Trophoblast cell (in vitro differentiated cells and primary cell): Measurements from ENCODE around the gene GRB2.

Experiments
- DNase-seq, 2 donors: peaks; one replicate each; pipeline ENCODE4 v3.0.0-alpha.2; 2016
- H2AFZ ChIP-seq: 2 replicates; pipeline ENCODE4 v1.6.1; 2013; ENCODE audit warnings: low read length, moderate library complexity, mild to moderate bottlenecking; ENCODE audit not compliant: insufficient read depth, poor library complexity
- H2AK5ac ChIP-seq: 2 replicates; pipeline ENCODE4 v1.6.1; 2013; ENCODE audit warnings: mild to moderate bottlenecking, low read length
- H2BK120ac ChIP-seq: 2 replicates; pipeline ENCODE4 v1.6.1; 2013; ENCODE audit warnings: low read length, mild to moderate bottlenecking, moderate library complexity; ENCODE audit not compliant: insufficient read depth, poor library complexity
- H2BK12ac ChIP-seq: 2 replicates; pipeline ENCODE4 v1.6.1; 2013; ENCODE audit warnings: mild to moderate bottlenecking, low read length, moderate library complexity
- H2BK5ac ChIP-seq: 2 replicates; pipeline ENCODE4 v1.6.1; 2013; ENCODE audit warnings: low read length, low read depth, moderate library complexity, mild to moderate bottlenecking; ENCODE audit not compliant: poor library complexity
- H3K14ac ChIP-seq: 2 replicates; pipeline ENCODE4 v1.6.1; 2013; ENCODE audit warnings: mild to moderate bottlenecking, low read length
- H3K18ac ChIP-seq: 2 replicates; pipeline ENCODE4 v1.6.1; 2013; ENCODE audit warnings: mild to moderate bottlenecking, low read length
- H3K23ac ChIP-seq: 2 replicates; pipeline ENCODE4 v1.6.1; 2013; ENCODE audit warnings: low read length
- H3K27ac ChIP-seq: 2 replicates; pipeline ENCODE4 v1.5.1; 2013; ENCODE audit warnings: low read depth, mild to moderate bottlenecking, inconsistent platforms, low read length, moderate library complexity
- H3K27me3 ChIP-seq: 2 replicates; pipeline ENCODE4 v1.6.1; 2013; ENCODE audit warnings: inconsistent platforms, mild to moderate bottlenecking, low read length, moderate library complexity; ENCODE audit not compliant: insufficient read depth
- H3K36me3 ChIP-seq, 2 experiments: 1 replicate in 1 of 2; 2 replicates in 1 of 2; pipeline ENCODE4 v1.6.1; 2013; ENCODE audit warnings: low read length in 2 of 2, mild to moderate bottlenecking in 2 of 2, moderate library complexity in 1 of 2; ENCODE audit not compliant: insufficient read depth in 2 of 2, control insufficient read depth in 1 of 2
- H3K4ac ChIP-seq: 2 replicates; pipeline ENCODE4 v1.6.1; 2013; ENCODE audit warnings: low read depth, mild to moderate bottlenecking, low read length, moderate library complexity
- H3K4me1 ChIP-seq, 2 experiments: 1 replicate in 1 of 2; 2 replicates in 1 of 2; pipeline ENCODE4 v1.6.1; 2013; ENCODE audit warnings: low read length in 2 of 2, mild to moderate bottlenecking in 2 of 2, moderate library complexity in 1 of 2; ENCODE audit not compliant: insufficient read depth in 2 of 2, control insufficient read depth in 1 of 2
- H3K4me2 ChIP-seq: 2 replicates; pipeline ENCODE4 v1.6.1; 2013; ENCODE audit warnings: inconsistent platforms, mild to moderate bottlenecking, low read length, moderate library complexity
- H3K4me3 ChIP-seq: 2 replicates; pipeline ENCODE4 v1.5.1; 2013; ENCODE audit warnings: mild to moderate bottlenecking, low read depth, low read length, inconsistent platforms
- H3K79me1 ChIP-seq: one replicate; pipeline ENCODE4 v1.6.1; 2013; ENCODE audit warnings: low read length
- H3K79me2 ChIP-seq: 2 replicates; pipeline ENCODE4 v1.6.1; 2013; ENCODE audit warnings: low read length, mild to moderate bottlenecking; ENCODE audit not compliant: control insufficient read depth, insufficient read depth, poor library complexity
- H3K9ac ChIP-seq: 2 replicates; pipeline ENCODE4 v1.6.1; 2013; ENCODE audit warnings: mild to moderate bottlenecking, low read length
- H3K9me3 ChIP-seq: 2 replicates; pipeline ENCODE4 v1.6.1; 2013; ENCODE audit warnings: low read depth, mild to moderate bottlenecking, control low read depth, inconsistent platforms, low read length; ENCODE audit not compliant: insufficient read depth
- H4K12ac ChIP-seq: 2 replicates; pipeline ENCODE4 v1.6.1; 2013; ENCODE audit warnings: low read depth, mild to moderate bottlenecking, low read length, moderate library complexity
- H4K8ac ChIP-seq: 2 replicates; pipeline ENCODE4 v1.6.1; 2013; ENCODE audit warnings: low read depth, mild to moderate bottlenecking, low read length, moderate library complexity
- H4K91ac ChIP-seq: one replicate; pipeline ENCODE4 v1.6.1; 2013; ENCODE audit warnings: low read depth, mild to moderate bottlenecking, low read length, moderate library complexity
- WGBS: extraction: QIAGEN DNeasy Blood & Tissue Kit; methylation state at CpG from one replicate; pipeline ENCODE4 v1.1.7; 2013; ENCODE audit warnings: missing lambda C conversion rate; ENCODE audit not compliant: insufficient read length, insufficient coverage; ENCODE audit errors: extremely low coverage; 5-methylcytosine and 5-hydroxymethylcytosine counted together

The GRB2 gene

DNA sequence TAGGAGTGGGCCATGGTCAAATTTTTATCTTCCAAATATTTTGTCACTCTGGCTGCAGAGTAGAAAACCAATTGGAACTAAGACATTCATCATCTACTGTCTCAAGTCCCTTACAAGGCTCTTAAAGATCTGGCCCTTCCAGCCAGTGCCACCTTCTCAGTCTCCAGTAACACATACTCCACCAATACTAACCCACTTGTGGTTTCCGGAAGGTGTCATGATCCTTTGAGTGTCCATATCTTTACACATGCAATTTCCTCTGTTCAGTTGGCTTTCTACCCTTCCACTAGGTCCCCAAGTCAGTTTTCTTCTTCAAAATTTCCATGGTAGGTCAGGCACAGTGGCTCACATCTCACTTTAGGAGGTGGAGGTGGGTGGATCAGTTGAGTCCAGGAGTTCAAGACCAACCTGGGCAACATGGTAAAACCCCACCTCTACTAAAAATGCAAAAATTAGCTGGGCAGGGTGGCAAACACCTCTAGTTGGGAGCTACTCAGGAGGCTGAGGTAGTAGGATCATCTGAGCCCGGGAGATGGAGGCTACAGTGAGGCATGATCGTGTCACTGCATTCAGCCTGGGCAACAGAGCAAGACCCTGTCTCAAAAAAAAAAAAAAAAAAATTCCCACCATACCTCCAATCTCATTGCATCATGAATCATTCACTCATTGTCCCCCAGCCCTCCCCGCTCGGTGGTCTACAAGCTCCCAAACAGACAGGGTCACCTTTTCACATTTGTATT, 6.0 kb upstream of the GRB2 start:
- no peaks in the 10 kb centered on the region for H3K4me1 ChIP-seq
- H3K36me3 ChIP-seq, result no peaks in the 10 kb centered on the region
- no peak overlapping the region for H2AK5ac ChIP-seq
- H3K9me3 ChIP-seq, result no peaks in the 10 kb centered on the region
- no peak overlapping the region for H2BK5ac ChIP-seq
- H2BK120ac ChIP-seq, result no peak overlapping the region
- no peak overlapping the region for H3K4me3 ChIP-seq
- H3K79me2 ChIP-seq, result no peaks in the 10 kb centered on the region
- H3K14ac ChIP-seq, result no peak overlapping the region
- H3K79me1 ChIP-seq, result no peaks in the 10 kb centered on the region
- no peaks in the 10 kb centered on the region for H3K27me3 ChIP-seq
- H4K12ac ChIP-seq, result no peak overlapping the region
- WGBS, result no CpG with 5 or more reads among the region's 5 CpGs
- H3K27ac ChIP-seq, result no peak overlapping the region
- H3K23ac ChIP-seq, result no peak overlapping the region
- no peak overlapping the region for H3K4me2 ChIP-seq
- H3K18ac ChIP-seq, result no peak overlapping the region
- peak overlapping the region; percentile 32 for H4K8ac ChIP-seq
- no peak overlapping the region for H3K4ac ChIP-seq
- no peak overlapping the region for H2AFZ ChIP-seq
- H2BK12ac ChIP-seq, result no peak overlapping the region
- no peak for DNase-seq
- H3K9ac ChIP-seq, result no peak overlapping the region
- no peak overlapping the region for H4K91ac ChIP-seq

- Histone ChIP-seq H3K4ac (no peak overlapping the region), H3K14ac (no peak overlapping the region), H2BK12ac (no peak overlapping the region), H3K27me3 (no peaks in the 10 kb centered on the region), H3K23ac (no peak overlapping the region), H3K9me3 (no peaks in the 10 kb centered on the region), H3K18ac (no peak overlapping the region), H3K79me2 (peaks cover 3% of the 10 kb centered on the region), H3K9ac (no peak overlapping the region), H3K4me1 (no peaks in the 10 kb centered on the region), H3K27ac (no peak overlapping the region), H3K79me1 (peaks cover 3% of the 10 kb centered on the region), H3K4me2 (no peak overlapping the region), H2BK5ac (no peak overlapping the region), H4K91ac (no peak overlapping the region), H2BK120ac (no peak overlapping the region), H4K8ac (no peak overlapping the region), H2AFZ (no peak overlapping the region), H3K36me3 (no peaks in the 10 kb centered on the region), H4K12ac (no peak overlapping the region), H3K4me3 (no peak overlapping the region), H2AK5ac (no peak overlapping the region)
- DNase-seq, result no peak
- WGBS, result no CpG with 5 or more reads among the region's 4 CpGs
These were observed 4.7 kb upstream of the GRB2 start for GRCh38 chr17:75410141-75410540.

DNA sequence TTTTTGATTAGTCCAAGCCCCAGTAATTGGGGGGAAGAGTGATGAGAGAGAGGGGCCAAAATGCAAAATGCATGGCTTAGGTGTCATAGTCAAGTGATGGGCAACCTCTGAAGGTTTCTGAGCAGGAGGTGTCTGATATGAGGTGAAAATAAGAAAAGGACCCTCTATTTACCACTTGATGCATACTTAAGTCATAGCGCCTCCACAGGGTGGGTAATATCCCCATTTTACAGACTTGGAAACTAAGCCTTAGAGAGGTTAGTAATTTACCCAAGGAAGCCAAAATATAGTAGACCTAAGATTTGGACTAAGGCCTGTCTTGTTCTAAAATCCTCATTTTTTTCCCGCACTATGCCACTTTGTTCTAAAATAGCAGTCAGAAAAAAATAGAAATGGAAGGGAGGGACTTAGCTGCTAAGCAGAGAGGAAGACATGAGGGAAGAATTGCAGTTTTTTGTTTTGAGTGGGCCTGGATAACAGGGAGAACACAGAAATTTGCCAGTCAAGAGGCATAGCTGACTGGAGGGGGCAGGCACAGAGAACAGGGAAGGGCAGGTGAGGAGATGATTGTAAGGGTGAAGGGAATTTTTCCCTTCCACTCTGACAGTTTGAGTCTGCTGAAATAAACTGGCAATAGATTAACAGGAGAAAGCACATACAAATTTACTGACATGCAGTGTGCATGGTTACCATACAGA, 2.3 kb upstream of the GRB2 start:
- H3K27ac ChIP-seq, result no peak overlapping the region
- peaks cover 10% of the 10 kb centered on the region for H3K79me2 ChIP-seq
- H3K18ac ChIP-seq, result no peak overlapping the region
- no peaks in the 10 kb centered on the region for H3K4me1 ChIP-seq
- H3K23ac ChIP-seq, result no peak overlapping the region
- no peak overlapping the region for H3K4me2 ChIP-seq
- H2BK120ac ChIP-seq, result no peak overlapping the region
- H3K4ac ChIP-seq, result no peak overlapping the region
- H3K27me3 ChIP-seq, result no peaks in the 10 kb centered on the region
- no peak overlapping the region for H3K4me3 ChIP-seq
- no peak overlapping the region for H3K9ac ChIP-seq
- no peaks in the 10 kb centered on the region for H3K36me3 ChIP-seq
- no peak for DNase-seq
- peaks cover 5% of the 10 kb centered on the region for H3K79me1 ChIP-seq
- no peak overlapping the region for H2BK5ac ChIP-seq
- no peak overlapping the region for H4K12ac ChIP-seq
- H3K14ac ChIP-seq, result no peak overlapping the region
- no peak overlapping the region for H2AK5ac ChIP-seq
- H2BK12ac ChIP-seq, result no peak overlapping the region
- H4K91ac ChIP-seq, result no peak overlapping the region
- H2AFZ ChIP-seq, result no peak overlapping the region
- WGBS, result no CpG with 5 or more reads among the region's 2 CpGs
- no peaks in the 10 kb centered on the region for H3K9me3 ChIP-seq
- no peak overlapping the region for H4K8ac ChIP-seq

GRCh38 chr17:75406222-75406615, 741 bp upstream of the GRB2 start:
- Histone ChIP-seq H3K79me2 (peaks cover 12% of the 10 kb centered on the region), H3K36me3 (no peaks in the 10 kb centered on the region), H2AFZ (no peak overlapping the region), H3K9me3 (no peaks in the 10 kb centered on the region), H3K23ac (no peak overlapping the region), H2BK120ac (no peak overlapping the region), H4K12ac (no peak overlapping the region), H3K14ac (no peak overlapping the region), H3K4ac (no peak overlapping the region), H3K9ac (no peak overlapping the region), H3K27ac (no peak overlapping the region), H4K91ac (no peak overlapping the region), H2BK5ac (no peak overlapping the region), H3K4me1 (no peaks in the 10 kb centered on the region), H4K8ac (no peak overlapping the region), H3K79me1 (peaks cover 5% of the 10 kb centered on the region), H3K4me3 (no peak overlapping the region), H3K4me2 (peak overlapping the region; percentile 78), H2AK5ac (no peak overlapping the region), H3K27me3 (no peaks in the 10 kb centered on the region), H2BK12ac (no peak overlapping the region), H3K18ac (no peak overlapping the region)
- no CpG with 5 or more reads among the region's 9 CpGs for WGBS
- no peak for DNase-seq
